ENCODE measurements around the gene TRIO.

The TRIO gene

DNA sequence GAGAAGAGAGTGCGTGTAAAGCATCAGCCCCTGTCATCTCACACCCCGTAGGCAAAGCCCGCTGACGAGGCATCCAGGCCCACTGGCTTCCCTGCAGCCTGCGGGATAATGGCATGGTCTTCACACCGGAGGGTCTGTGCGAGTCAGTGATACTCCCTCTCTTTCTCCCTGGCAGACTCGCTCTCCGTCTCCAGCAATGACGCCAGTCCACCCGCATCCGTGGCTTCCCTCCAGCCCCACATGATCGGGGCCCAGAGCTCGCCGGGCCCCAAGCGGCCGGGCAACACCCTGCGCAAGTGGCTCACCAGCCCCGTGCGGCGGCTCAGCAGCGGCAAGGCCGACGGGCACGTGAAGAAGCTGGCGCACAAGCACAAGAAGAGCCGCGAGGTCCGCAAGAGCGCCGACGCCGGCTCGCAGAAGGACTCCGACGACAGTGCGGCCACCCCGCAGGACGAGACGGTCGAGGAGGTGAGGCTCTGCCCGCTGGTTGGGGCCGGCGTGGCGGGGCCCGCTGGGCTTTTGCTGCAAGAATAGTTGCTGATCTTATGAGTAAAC, 317.8 kb downstream of the TRIO start:
- DNase-seq (ENCODE audit: low read depth): no peak

DNA sequence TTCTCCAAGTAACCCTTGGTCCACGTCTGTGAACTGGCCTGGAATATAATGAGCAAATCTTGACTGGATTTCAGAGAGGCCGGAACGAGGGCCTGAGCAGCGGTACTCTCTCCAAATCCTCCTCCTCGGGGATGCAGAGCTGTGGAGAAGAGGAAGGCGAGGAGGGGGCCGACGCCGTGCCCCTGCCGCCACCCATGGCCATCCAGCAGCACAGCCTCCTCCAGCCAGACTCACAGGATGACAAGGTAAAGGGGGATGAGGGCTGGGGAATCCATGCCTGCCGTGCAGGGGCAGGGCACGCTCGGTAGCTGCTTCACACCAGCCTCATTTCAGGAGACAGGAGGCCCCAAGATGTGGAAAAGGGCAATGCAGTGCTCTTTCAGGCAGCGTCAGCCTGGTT, 319.5 kb downstream of the TRIO start:
- no peak for DNase-seq (ENCODE audit: low read depth)

GRCh38 chr5:14463629-14464028, 320.5 kb downstream of the TRIO start:
- peak; percentile 64 for DNase-seq (ENCODE audit: low read depth)

DNA sequence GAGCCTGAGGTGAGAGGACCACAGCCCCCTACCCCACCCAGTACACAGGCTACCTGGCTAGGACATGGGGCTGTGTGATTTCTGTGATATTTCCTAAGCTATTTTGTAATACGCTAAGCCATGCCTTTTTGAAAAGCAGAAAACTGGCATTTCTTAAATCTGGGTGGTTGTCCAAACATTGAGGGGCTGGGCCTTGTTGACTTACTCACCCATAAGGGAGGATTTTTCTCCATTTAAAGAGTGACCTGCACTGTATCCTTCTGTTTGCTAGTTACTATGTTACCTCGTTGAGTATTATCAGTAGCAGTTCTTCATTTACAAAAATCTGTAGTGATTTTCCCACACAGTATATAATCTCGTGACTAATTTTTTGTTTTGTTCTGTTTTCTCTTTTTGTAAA, 321.0 kb downstream of the TRIO start:
- no peak for DNase-seq (ENCODE audit: low read depth)

DNA sequence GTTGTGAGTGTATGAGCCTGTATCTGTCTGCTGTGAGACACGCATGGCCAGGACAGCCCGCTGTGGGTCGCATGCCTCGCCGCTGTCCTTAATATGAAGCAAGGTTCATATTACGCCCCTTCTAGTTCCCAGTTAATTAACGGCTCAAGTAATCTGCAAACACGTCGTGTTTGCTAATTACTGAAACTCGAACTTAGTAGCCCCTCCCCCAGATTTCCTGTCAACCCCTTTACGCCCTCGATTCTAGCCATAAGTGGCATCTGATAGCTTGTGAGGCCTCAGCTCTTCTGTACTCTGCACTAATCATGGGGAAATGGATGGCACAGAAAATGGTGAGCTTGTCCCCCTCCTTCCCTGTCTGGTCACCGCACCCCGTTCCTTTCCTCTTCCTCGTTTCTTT, 321.5 kb downstream of the TRIO start:
- no peak for DNase-seq (ENCODE audit: low read depth)

DNA sequence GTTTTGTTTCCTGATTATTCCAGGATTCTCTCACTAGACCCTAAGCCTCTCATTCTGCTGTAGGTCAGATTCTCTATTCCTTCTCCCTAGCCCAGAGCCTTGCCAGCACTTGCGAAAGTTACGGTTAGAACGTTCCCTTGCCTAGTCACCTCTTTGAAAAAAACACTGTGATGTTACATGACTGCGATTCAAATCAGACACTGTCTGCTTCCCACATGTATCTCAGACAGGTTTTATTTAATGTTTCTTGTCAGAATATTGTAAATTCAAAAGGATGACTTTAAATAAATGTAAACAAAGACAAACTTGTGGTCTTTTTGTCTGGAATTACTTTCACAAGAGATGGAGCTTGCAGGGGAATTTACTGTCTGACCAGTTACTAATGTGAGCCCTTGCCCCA, 322.0 kb downstream of the TRIO start:
- DNase-seq (ENCODE audit: low read depth): no peak

DNA sequence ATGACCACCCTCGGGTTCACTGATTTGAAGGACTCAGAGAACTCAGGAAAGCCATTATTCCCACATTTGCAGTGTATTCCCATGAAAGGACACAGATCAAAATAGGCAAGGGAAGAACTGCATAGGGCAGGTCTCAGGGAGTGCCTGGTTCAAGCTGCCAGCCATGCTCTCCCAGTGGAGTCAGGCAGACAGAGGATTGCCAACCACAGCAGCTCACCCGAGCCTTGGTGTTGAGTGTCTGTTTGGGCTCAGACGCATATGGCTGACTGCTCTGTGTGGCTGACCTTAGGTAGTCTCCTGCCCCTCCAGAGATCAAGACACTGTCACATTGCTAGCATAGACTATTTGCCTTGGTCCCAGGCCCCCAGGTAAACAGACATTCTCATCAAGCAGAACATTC, 322.6 kb downstream of the TRIO start:
- DNase-seq (ENCODE audit: low read depth): no peak

DNA sequence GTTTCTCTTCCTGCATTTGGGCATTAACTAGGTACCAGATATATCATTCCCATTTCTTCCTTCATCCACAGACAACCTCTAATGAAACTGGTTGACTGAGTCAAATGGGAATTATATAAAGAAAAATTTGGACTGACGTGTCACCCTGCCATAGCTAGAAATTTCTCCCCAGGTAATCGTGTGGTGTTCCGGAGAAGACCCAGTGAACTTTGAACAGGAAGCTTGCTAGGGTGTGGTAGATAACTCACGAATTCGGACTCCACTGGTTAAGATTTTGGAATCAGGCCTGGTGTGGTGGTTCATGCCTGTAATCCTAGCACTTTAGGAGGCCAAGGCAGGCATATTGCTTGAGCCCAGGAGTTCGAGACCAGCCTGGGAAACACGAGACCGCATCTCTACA, 324.1 kb downstream of the TRIO start:
- DNase-seq (ENCODE audit: low read depth): no peak

DNA sequence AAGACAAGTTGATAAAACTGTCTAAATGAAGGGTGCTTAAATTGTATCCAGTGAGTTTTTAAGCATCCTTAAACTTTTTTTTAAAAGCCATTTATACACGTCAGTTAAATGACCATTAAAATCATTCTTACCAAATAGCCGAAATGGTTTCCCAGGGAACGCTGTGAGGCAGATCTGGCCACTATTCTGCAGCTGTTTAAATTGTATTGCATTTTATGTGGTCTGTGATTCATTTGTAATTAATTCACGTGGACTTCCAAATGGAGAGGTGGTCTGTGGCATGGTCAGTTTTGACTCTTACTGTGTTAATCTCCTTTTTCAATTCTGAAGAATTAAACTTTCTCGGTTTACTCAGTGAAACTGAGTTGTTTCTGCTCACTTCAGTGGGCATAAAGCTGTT, 324.7 kb downstream of the TRIO start:
- no peak for DNase-seq (ENCODE audit: low read depth)

DNA sequence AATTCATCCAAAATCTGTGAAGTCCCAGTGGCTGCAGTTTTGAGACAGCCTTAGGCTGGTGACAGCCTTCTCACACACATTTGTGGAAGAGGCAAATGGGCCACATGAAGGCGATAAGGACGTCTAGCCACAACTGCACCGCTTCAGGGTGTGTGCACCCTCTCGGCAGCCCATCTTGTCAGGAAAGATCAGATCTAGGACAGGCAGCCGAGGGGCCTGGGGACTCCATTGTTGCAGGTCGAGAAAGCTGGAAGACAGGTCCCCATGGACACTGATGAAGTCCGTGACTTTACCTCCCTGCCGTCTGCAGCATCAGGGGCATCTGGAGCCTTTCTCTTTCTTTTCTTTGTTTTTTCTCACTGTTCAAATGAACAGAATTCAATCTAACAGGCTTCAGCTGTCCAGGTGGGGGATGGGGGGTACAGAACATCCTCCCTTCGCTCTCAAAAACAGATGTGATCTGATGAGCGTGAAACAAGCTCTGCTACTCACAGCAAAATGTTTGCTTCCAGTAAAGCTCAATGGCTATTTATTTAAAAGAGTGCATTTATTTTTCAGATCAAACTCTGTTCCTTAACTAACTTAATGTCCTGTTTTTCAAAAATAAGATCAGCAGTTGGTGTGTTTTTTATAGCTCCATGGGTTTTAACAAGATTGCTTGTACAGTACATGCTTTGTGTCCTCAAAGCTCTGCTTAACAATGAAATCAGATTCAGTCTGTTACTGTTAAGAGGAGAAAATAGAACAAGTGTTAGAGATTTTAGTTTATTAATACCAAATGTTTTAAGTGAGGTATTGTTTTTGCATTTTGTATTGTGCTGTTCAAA, 326.6 kb downstream of the TRIO start:
- no peak for DNase-seq (ENCODE audit: low read depth)

DNA sequence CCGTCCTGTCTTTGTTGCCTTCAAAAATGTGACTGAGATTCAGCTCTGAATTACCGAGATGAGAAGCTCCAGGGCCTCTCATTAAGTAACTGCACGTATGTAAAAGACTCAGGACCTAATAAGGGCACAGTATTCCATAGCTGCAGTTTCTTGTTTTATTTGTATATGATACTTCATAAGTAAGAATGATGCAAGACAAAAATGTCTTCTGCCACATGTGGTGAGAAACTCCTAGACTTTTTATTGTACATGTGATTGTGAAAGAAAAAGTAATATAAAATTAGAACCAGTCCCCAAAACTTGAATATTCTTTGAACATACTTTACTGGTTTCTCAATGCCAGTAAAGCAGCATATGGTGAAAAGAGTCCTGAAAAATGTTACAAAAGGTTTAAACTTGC, 328.4 kb downstream of the TRIO start:
- DNase-seq (ENCODE audit: low read depth): no peak

DNA sequence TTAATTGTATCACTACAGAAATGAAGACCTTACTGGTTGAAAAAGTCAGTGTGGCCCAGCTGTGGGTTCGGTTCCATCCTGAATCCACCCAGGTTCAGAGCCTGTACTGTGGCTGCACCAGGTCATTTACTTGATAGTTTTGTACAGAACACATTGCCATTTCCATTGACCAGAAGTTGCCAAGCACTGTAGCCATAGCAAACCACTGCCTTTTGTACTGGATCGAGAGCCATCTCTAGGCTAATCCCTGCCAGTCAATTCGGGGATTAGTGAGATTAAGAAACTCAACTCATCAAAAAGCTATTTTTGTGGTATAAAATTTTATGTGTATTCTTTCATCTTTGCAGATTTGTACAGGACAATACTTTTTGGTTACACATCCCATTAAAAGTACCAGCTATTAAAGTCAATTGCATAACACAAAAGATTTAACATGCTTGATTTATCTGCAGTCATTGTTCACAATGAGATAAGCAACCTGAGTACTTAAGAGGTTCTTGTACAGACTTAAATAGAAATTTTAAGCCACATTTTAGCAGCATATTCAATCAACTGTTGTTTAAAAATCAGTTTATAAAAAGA, 329.9 kb downstream of the TRIO start:
- DNase-seq (ENCODE audit: low read depth): no peak

GRCh38 chr5:14475045-14475444, 331.9 kb downstream of the TRIO start:
- DNase-seq (ENCODE audit: low read depth): no peak

- DNase-seq (ENCODE audit: low read depth): peak; percentile 82
Measured at GRCh38 chr5:14476786-14477435, 333.8 kb downstream of the TRIO start.

DNA sequence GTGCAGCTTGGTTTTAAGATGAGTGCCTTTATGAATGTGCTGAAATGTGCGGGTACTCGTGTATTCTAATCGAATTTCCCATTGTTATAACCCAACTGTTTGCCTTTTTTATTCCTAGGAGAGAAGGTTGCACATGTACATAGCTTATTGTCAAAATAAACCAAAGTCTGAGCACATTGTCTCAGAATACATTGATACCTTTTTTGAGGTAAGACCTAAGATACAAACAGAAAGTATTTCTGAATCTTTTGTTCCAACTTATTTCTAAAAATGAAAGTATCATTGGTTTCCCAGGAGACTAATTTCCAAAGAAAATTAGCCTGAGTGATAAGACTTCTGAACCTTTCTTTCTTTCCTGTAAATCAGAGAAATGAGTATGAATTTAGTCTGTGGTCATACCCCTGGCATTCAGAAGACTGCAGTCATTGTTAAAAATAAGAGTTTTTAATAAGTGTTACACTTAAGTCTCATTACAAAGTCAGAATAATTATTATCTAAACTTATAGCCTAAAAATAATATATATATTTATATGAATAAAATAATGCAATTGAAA, 336.1 kb downstream of the TRIO start:
- no peak for DNase-seq (ENCODE audit: low read depth)

DNA sequence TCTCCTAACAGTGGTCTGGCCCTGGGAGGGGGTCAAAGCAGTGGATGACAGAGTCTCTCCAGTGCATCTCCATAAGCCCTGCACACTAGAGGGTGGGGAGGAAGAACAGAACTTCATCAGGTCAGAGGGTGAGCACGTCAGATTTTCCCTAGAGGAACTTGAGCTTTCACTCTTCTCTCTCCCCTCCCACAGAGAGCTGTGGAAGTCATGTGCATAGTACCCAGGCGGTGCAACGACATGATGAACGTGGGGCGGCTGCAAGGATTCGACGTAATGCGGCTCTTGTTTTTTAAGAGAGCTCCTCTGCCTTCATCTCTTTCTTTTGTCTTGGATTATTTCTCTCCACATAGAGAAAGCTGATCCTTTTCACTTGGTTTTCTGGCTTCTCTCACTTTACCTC, 338.2 kb downstream of the TRIO start:
- no peak for DNase-seq (ENCODE audit: low read depth)

GRCh38 chr5:14482085-14482484, 338.9 kb downstream of the TRIO start:
- no peak for DNase-seq (ENCODE audit: low read depth)

DNA sequence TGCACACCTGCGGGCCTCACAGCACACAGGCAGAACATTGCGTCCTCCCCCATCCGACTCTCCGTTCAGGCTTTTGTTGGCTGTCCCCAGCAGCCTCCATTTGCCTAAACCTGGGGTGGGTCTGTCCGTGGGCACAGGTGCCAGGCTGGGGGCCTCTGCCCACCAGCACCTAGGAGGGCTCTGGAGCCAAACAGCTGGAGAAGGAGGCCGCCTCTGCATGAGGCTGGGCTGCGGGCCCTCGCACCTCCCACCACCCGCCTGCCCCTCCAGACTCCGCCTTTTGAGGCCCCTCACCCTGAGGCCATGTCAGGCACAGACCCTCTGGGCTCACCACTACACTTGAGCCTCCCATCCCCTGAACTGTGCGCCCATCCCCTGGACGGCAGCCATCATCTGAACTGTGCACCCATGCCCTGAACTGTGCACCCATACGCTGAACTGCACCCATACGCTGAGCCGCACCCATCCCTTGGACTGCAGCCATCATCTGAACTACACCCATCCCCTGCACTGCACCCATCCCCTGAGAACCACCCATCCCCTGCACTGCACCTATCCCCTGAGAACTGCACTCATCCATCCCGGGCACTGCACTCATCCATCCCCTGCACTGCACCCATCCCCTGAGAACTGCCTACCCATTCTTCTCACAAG, 340.5 kb downstream of the TRIO start:
- DNase-seq (ENCODE audit: low read depth): no peak

- DNase-seq (ENCODE audit: low read depth): no peak
Measured at GRCh38 chr5:14486486-14486885, 343.3 kb downstream of the TRIO start.

DNA sequence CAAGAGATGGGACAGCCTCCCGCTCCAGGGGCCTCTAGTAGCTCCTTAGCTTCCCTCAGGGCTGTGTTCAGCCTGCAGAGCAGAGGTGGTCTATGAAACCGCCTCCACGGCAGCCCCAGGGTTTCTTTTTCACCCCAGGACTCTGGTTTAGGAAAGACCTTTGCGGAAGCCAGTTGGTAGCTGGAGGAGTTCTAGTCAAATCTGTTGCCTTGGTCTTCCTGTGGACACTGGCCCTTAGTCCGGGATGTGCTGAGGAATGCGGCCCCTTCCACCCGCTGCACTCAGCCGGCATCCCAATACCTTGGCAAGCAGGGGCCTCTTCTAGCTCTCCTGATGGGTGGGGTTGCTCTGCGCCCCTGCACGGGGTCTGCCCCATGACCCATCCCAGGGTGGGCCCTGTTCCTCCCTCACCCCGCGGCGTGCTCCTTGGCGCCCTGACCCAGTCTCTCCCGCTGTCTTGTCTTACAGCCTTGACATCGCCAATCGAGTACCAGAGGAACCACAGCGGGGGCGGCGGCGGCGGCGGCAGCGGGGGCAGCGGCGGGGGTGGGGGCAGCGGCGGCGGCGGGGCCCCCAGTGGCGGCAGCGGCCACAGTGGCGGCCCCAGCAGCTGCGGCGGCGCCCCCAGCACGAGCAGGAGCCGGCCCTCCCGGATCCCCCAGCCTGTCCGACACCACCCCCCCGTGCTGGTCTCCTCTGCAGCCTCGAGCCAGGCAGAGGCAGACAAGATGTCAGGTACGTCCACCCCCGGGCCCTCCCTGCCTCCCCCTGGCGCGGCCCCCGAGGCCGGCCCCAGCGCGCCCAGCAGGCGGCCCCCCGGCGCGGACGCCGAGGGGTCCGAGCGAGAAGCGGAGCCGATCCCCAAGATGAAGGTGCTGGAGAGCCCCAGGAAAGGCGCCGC, 344.1 kb downstream of the TRIO start:
- no peak for DNase-seq (ENCODE audit: low read depth)

DNA sequence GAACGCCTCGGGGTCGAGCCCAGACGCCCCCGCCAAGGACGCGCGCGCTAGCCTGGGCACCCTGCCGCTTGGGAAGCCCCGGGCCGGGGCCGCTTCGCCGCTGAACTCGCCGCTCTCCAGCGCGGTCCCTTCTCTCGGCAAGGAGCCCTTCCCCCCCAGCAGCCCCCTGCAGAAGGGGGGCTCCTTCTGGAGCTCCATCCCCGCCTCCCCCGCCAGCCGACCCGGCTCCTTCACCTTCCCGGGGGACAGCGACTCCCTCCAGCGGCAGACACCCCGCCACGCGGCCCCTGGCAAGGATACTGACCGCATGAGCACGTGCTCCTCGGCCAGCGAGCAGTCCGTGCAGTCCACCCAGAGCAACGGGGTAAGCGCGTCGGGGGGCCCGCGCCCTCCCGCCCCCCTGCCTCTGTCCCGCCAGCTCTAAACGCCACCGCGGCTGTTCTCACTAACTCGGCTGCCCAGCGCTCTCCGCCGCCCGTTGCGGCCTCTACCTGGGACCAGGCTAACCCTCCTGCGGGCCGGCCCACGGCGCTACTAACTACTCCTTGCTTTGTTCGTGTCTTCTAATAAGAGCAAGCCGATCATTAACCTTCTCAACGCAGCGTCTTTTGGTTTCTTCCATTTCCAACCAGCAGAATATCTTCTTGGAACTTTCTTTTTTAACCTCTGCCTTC, 344.9 kb downstream of the TRIO start:
- no peak for DNase-seq (ENCODE audit: low read depth)

All from HS-5 (cell line).